ENCODE results near the gene TPRG1. TPM values are rescaled to one million over a fixed set of nuclear protein-coding genes. Genes with fewer than 3 reads are reported as not detected.

The TPRG1 gene
- total and polyA plus RNA-seq, 2 of the 4 experiments (the other 2 are of a cell fraction), result 0.17 TPM; not detected in 1

- H2AK5ac ChIP-seq (ENCODE audit: low read depth, low read length), result no peak overlapping the region
- in situ Hi-C loops (cut with MboI; ENCODE audit: low sequenced_read_pairs) (no loop called here), intact Hi-C loops (cut with micrococcal nuclease) (no loop called here), dilution Hi-C loops (cut with HindIII; ENCODE audit: low sequenced_read_pairs, unreplicated experiment) (no loop called here)
- no peaks in the 10 kb centered on the region for H3K79me1 ChIP-seq (ENCODE audit: low read depth in 1 of 2, low read length in 2 of 2)
- H4K5ac ChIP-seq (ENCODE audit: low read depth, low read length), result no peak overlapping the region
- ATAC-seq (ENCODE audit: low read depth), result no peak
- ChIA-PET CTCF (no interaction called here), POLR2A (ENCODE audit: unreplicated experiment) (no interaction called here)
- H3K9me1 ChIP-seq (ENCODE audit: insufficient read depth, low read length), result no peaks in the 10 kb centered on the region
- no CpG with 5 or more reads among the region's 8 CpGs for WGBS, 2 experiments (ENCODE audit: extremely low coverage in 2 of 2, insufficient read length in 1 of 2)
- H3K23ac ChIP-seq (ENCODE audit: low read depth, low read length), result no peak overlapping the region
- no peak overlapping the region for H3K4me2 ChIP-seq (ENCODE audit: low read depth, low read length)
- H3K14ac ChIP-seq (replicated peaks; ENCODE audit: low read depth, low read length), result no peak overlapping the region
- no peak overlapping the region for H4K91ac ChIP-seq (ENCODE audit: insufficient read depth, low read depth, low read length)
- no peaks in the 10 kb centered on the region for H3K9me3 ChIP-seq (ENCODE audit: control insufficient read depth, insufficient read depth, low read length)
- no peaks in the 10 kb centered on the region for H4K20me1 ChIP-seq (ENCODE audit: insufficient read depth, low read length)
- H2AFZ ChIP-seq (replicated peaks; ENCODE audit: low read length, poor library complexity), result no peak overlapping the region
- peaks cover 6% of the 10 kb centered on the region; the same call in 1 of the 2 replicates for H3K27me3 ChIP-seq (ENCODE audit: control insufficient read depth, insufficient read depth, low read length)
- H3K4me1 ChIP-seq (ENCODE audit: control insufficient read depth, insufficient read depth, low read length), result no peaks in the 10 kb centered on the region
- TF ChIP-seq CHD1 (IDR thresholded peaks at IDR 0.05; ENCODE audit: low read depth, low read length), result no peak
- TF ChIP-seq FOS (IDR thresholded peaks at IDR 0.05; ENCODE audit: low read depth, low read length), result no peak
- TF ChIP-seq MXI1 (IDR thresholded peaks at IDR 0.05; ENCODE audit: borderline replicate concordance, low read depth, low read length), result no peak
- TF ChIP-seq CTCF (conservative IDR thresholded peaks at IDR 0.05; ENCODE audit: low read depth, low read length), result no peak
- TF ChIP-seq MAFK (IDR thresholded peaks at IDR 0.05; ENCODE audit: low read depth, low read length), result no peak
- TF ChIP-seq POLR2A (IDR thresholded peaks at IDR 0.05; ENCODE audit: low read depth, low read length), result no peak
- TF ChIP-seq USF2 (IDR thresholded peaks at IDR 0.05; ENCODE audit: low read depth, low read length), result no peak
- TF ChIP-seq MAZ (IDR thresholded peaks at IDR 0.05; ENCODE audit: borderline replicate concordance, low read depth, low read length), result no peak
- no peak overlapping the region for H2BK5ac ChIP-seq (ENCODE audit: low read depth, low read length, poor library complexity, severe bottlenecking)
- H3K4ac ChIP-seq (ENCODE audit: low read depth, low read length), result no peak overlapping the region
- H3K4me3 ChIP-seq (ENCODE audit: insufficient read depth, low read depth, low read length), result no peak overlapping the region
- no peak overlapping the region for H4K8ac ChIP-seq (ENCODE audit: low read depth in 2 of 2, low read length in 2 of 2)
- H3K36me3 ChIP-seq (ENCODE audit: control insufficient read depth, insufficient read depth, low read length), result no peaks in the 10 kb centered on the region
- no peak overlapping the region for H2BK120ac ChIP-seq (ENCODE audit: low read depth, low read length)
- no TSS peak for BruUV-seq (replicated peaks)
- H3K9ac ChIP-seq (ENCODE audit: low read depth, low read length), result no peak overlapping the region
- no peak overlapping the region for H2BK20ac ChIP-seq (ENCODE audit: low read depth, low read length)
- no peak overlapping the region for H3K18ac ChIP-seq (ENCODE audit: low read depth, low read length)
- no peak overlapping the region for H2AK9ac ChIP-seq (replicated peaks; ENCODE audit: low read depth, low read length, poor library complexity)
- no peak overlapping the region for H2BK15ac ChIP-seq (ENCODE audit: low read depth, low read length)
- no peak overlapping the region for H3K27ac ChIP-seq (ENCODE audit: insufficient read depth, low read length)
- no peak for DNase-seq
- no peak overlapping the region for H3K56ac ChIP-seq (ENCODE audit: extremely low read depth, insufficient read depth, low read length)
Measured at GRCh38 chr3:189172668-189173419, 1.1 kb downstream of the TPRG1 start.
